Ammon's horn (tissue), 1 donor: ENCODE measurements around the gene CDK19.
"Not testable (repeated sequence)": the region's sequence is repeated elsewhere in the genome, so short reads cannot be mapped to it uniquely, and the experiment has no call there.

Experiments
- DNase-seq: peaks from one replicate; pipeline ENCODE4 v3.0.0-alpha.2; 2016; ENCODE audit warnings: low spot score

The CDK19 gene

DNA sequence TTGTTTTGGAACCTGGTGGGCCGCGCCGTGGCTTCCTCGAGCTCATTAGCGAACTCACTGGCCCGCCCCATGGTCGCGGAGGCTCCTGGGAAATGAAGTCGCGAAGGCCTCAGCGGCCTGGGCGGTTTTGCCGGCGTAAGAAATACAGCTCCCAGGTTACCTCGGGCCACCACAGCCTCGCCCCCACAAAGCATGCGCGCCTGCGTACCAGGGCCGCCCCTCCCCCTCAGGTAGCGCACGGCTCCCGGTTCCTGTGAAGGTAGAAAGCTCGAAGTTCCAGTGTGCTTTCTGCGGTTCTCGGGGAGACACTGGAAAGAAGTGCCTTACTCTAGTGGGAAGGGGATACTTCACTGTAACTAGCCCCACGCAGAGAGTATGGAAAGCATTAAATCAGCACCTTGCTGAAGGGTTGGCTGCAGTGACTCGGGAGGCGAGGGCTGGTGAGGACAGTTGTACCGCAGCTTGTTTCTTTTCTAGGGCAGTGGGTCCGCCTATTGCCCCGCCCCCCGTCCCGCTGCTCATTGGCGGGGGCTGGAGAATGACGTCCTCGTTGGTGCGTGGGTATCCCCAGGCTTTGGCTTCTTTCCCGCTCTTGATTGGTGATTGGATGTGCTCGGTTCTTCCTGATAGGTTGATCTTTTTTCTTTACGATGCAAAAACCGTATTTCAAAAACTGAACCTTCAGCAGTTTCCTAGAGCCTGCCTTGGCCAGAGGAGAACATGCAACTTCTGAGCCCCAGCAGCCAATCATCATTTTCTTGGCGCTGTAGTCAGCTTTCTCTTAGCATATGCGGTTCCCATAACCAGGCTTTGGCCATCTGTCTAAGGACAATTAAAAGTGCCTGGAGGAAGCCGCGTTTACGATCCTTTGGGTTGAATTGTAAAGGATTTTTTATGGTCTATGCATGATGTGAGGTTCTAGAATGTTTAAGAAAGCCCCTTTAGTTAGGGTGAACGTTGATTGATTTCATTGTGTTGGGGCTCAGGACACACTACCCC lies at the start of gene CDK19:
Gene CDK19 (minus strand): TSS at position 59 of the 999 bp plus-strand sequence. CDS start 333 bp downstream, outside the sequence.
- DNase-seq, result peak; percentile 98

DNA sequence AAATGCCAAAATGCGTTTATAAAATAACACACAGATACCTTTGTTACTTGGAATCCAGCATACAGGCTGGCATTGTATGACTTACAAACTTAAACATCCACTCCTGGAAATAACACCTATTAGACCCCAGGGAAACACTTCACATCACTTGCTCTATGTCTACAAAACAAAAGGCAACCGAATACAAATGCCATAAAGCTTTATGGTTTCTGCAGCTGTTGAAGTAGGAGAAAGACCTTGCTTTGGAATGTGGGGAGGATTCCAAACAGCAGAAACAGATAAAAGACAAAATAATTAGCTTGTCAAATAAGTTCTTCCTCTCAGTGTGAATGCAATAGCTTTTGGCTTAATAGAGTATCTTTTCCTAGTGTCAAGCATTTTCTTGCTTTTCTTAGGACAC lies 49.6 kb upstream of the CDK19 start:
- no peak for DNase-seq

GRCh38 chr6:110859335-110859792 lies 44.1 kb upstream of the CDK19 start:
- DNase-seq, result peak; percentile 45

DNA sequence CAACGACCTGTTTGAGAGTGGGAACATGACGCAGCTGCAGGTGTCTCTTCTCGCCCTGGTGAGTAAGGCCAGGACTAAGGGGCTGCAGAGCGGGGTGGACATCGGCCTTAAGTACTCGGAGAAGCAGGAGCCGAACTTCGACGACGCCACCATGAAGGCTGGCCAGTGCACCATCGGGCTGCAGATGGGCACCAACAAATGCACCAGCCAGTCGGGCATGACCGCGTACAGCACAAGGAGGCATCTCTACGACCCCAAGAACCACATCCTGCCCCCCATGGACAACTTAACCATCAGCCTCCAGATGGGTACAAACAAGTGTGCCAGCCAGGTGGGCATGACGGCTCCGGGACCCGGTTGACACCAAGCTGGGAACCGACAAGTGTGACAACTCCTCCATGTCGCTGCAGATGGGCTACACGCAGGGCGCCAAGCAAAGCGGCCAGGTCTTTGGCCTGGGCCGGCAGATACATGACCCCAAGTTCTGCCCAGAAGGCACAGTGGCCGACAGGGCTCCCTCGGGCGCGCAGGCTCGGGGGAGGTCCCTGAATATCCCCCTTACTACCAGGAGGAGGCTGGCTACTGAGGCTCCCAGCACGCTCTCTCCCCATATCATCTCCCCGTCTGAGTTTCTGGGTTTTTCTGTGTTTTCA lies 43.4 kb upstream of the CDK19 start:
- DNase-seq, result no peak

DNA sequence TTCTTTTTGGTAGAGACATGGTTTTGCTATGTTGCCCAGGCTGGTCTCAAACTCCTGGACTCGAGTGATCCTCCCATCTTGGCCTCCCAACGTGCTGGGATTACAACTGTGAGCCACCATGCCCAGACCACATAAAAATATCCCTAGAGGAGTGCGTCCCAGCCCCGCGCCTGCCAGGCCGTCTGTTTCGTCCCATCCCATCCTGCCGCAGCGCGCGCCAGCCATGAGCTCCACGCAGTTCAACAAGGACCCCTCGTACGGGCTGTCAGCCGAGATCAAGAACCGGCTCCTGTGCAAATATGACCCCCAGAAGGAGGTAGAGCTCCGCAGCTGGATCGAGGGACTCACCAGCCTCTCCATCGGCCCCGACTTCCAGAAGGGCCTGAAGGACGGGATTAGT lies 42.7 kb upstream of the CDK19 start:
- no peak for DNase-seq

GRCh38 chr6:110856296-110856695 lies 41.0 kb upstream of the CDK19 start:
- DNase-seq, result no peak

DNA sequence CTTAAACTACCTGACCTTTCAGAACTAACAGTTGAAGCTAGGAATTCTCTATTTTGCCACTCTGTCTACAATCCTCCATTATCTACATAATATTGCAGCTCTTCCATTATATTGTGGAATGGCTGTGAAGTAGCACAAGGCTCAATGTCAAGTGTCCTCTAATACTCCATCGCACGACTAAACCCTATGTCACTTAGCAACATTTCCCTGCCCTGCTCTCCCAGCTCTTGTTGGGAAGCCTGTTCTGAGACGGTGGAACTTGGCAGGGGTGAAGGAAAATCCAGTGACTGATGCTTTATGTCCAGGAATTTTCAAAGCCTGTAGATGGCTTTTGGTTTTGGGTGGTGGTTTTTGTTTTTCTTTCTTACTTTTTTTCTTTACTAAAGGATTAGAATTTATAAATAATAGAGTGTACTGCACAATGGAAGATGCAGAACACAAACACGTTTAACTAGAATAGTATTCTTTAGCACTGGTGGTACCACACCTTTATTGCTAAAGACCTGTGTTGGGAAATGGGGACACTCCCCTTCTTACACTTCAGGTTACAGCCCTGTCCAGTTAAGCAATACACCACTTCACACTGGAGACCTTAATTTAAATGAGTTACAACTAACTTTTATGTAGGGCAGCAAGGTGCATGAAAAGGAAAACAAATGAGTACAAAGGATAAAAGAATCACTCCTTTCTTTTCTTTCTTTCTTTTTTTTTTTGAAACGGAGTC lies 38.6 kb upstream of the CDK19 start:
- no peak for DNase-seq

- no peak for DNase-seq
Measured at GRCh38 chr6:110852773-110853172, 37.5 kb upstream of the CDK19 start.

DNA sequence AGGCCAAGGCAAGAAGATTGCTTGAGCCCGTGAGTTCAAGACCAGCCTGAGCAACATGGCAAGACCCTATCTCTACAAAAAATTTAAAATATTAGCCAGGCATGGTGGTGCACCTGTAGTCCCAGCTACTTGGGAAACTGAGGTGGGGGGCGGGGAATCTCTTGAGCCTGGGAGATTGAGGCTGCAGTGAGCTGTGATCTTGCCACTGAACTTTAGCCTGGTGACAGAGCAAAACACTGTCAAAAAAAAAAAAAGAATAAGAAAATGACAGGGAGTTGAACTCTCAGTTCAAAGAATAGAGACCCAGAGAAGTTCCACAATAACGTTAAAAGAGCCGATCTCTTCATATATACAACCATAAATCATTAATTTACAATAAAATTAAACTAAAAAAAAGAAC lies 34.5 kb upstream of the CDK19 start:
- no peak for DNase-seq

- no peak for DNase-seq
Measured at GRCh38 chr6:110841266-110841665, 26.0 kb upstream of the CDK19 start.

- DNase-seq, result not testable (repeated sequence)
Measured at GRCh38 chr6:110835751-110836150, 20.5 kb upstream of the CDK19 start.

GRCh38 chr6:110833831-110834230 lies 18.6 kb upstream of the CDK19 start:
- no peak for DNase-seq

DNA sequence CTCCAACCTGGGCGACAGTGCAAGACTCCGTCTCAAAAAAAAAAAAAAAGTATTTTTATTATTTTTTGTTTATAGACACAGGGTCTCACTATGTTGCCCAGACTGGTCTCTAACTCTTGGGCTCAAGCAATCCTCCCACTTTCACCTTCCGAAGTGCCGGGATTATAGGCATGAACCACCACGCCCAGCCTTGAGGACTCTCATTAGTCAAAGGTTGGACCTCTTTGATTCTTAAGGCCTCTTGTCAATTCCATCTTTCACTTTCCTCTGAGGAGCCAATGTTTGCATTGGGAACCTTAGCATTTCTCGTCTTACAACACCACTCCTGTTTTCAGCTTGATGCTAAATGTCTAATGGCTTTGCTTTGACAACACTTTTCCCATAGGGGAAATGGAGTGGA lies 16.1 kb upstream of the CDK19 start:
- no peak for DNase-seq

DNA sequence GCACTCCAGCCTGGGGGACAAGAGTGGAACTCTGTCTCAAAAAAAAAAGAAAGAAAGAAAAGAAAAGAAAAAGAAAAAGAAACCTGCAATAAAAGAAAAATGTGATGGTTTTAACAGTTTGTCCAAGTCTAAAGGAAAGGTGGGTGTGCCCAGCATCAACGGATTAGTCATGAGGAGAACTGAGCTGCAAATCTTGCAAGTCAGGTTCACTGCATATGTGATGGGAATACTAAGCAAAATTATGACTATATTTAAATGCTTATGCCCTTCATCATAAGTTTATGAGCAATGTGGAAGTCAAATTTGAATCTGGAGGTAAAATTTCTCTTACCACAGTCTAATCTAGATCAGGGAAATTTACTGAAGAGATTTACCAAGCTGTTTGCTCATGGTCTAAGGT lies 13.1 kb upstream of the CDK19 start:
- peak; percentile 5 for DNase-seq

- peak; percentile 14 for DNase-seq
Measured at GRCh38 chr6:110826236-110827129, 11.2 kb upstream of the CDK19 start.

DNA sequence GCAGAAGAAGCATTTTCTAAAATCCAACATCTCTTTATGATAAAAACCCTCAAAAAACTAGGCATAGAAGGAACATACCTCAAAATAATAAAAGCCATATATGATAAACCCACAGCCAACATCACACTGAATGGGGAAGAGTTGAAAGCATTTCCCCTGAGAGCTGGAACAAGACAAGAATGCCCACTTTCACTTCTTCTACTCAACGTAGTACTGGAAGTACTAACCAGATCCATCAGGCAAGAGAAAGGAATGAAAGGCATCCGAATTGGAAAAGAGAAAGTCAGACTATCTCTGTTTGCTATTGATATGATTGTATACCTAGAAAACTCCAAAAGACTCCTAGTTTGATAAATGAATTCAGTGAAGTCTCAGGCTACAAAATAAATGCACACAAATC lies 7.9 kb upstream of the CDK19 start:
- peak; percentile 23 for DNase-seq

GRCh38 chr6:110822249-110822648 lies 7.0 kb upstream of the CDK19 start:
- no peak for DNase-seq

- no peak for DNase-seq
Measured at GRCh38 chr6:110816677-110817076, 1.4 kb upstream of the CDK19 start.

DNA sequence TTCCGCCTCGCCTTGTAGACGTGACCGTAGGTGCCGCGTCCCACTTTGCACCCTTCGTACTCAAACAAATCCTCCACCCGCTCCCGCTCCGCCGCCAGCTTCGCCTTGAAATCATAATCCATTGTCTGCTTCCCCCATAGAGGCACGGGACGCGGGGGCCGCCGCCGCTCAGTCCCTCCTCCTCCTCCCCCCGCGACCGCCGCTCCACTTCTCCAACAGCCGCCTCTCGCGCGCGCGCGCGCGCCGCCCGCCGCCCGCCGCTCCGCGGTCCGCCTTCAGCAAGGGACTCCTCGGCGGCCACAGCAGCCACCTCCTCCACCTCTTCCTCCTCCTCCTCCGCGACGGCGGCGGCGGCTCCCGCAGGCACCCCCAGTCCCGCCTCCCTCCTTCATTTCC lies 256 bp downstream of the CDK19 start:
- DNase-seq, result no peak

- DNase-seq, result peak; percentile 64
Measured at GRCh38 chr6:110814102-110815014, 911 bp downstream of the CDK19 start.
